SK-N-SH treated with all-trans-retinoic acid at 6 μM for 48 hours (cell line): Measurements from ENCODE around the gene PRR5L.

Experiments
- BACH2 ChIP-seq: fragments of 250-450 bp; sonication (Bioruptor Pico); IDR thresholded peaks from 2 replicates; pipeline ENCODE4 v1.9.0; 2021; ENCODE audit warnings: mild to moderate bottlenecking, borderline replicate concordance
- CREB5 ChIP-seq: fragments of 250-450 bp; sonication (Bioruptor Pico); IDR thresholded peaks from 2 replicates; pipeline ENCODE4 v1.5.1; 2020; ENCODE audit warnings: low read depth, mild to moderate bottlenecking, moderate library complexity
- ESRRG ChIP-seq: fragments of 250-450 bp; sonication (Bioruptor Pico); IDR thresholded peaks from 2 replicates; pipeline ENCODE4 v1.6.1; 2021; ENCODE audit warnings: mild to moderate bottlenecking
- ISL1 ChIP-seq: fragments of 250-450 bp; sonication (Bioruptor Pico); IDR thresholded peaks from 2 replicates; pipeline ENCODE4 v2.1.2; 2022; ENCODE audit warnings: mild to moderate bottlenecking, moderate library complexity
- OSR1 ChIP-seq: fragments of 250-450 bp; sonication (Bioruptor Pico); IDR thresholded peaks from 2 replicates; pipeline ENCODE4 v1.8.0; 2022; ENCODE audit warnings: moderate library complexity, mild to moderate bottlenecking, inconsistent platforms
- PATZ1 ChIP-seq: fragments of 250-450 bp; sonication (Bioruptor Pico); IDR thresholded peaks from 2 replicates; pipeline ENCODE4 v1.8.0; 2020; ENCODE audit warnings: mild to moderate bottlenecking, moderate library complexity, borderline replicate concordance
- RARB ChIP-seq: fragments of 250-450 bp; sonication (Bioruptor Pico); IDR thresholded peaks from 2 replicates; pipeline ENCODE4 v1.8.0; 2021; ENCODE audit warnings: mild to moderate bottlenecking, moderate library complexity
- TCF4 ChIP-seq: fragments of 250-450 bp; sonication (Bioruptor Pico); IDR thresholded peaks from 2 replicates; pipeline ENCODE4 v1.8.0; 2021; ENCODE audit warnings: mild to moderate bottlenecking, moderate library complexity, borderline replicate concordance
- TSHZ2 ChIP-seq: fragments of 250-450 bp; sonication (Bioruptor Pico); IDR thresholded peaks from 2 replicates; pipeline ENCODE4 v1.5.0; 2020; ENCODE audit warnings: mild to moderate bottlenecking, moderate library complexity
- ZFP3 ChIP-seq: fragments of 250-450 bp; sonication (Bioruptor Pico); IDR thresholded peaks from 2 replicates; pipeline ENCODE4 v1.5.0; 2020; ENCODE audit warnings: mild to moderate bottlenecking, moderate library complexity
- ZFP30 ChIP-seq: fragments of 450-650 bp; formaldehyde crosslinking; IDR thresholded peaks from 2 replicates; pipeline ENCODE4 v1.5.0; 2022; ENCODE audit warnings: mild to moderate bottlenecking, moderate library complexity
- ZNF70 ChIP-seq: fragments of 450-650 bp; formaldehyde crosslinking; IDR thresholded peaks from 2 replicates; pipeline ENCODE4 v1.5.0; 2020; ENCODE audit warnings: mild to moderate bottlenecking, moderate library complexity
- ZNF8 ChIP-seq: fragments of 450-650 bp; formaldehyde crosslinking; IDR thresholded peaks from 2 replicates; pipeline ENCODE4 v1.5.0; 2020; ENCODE audit warnings: mild to moderate bottlenecking, moderate library complexity

DNA sequence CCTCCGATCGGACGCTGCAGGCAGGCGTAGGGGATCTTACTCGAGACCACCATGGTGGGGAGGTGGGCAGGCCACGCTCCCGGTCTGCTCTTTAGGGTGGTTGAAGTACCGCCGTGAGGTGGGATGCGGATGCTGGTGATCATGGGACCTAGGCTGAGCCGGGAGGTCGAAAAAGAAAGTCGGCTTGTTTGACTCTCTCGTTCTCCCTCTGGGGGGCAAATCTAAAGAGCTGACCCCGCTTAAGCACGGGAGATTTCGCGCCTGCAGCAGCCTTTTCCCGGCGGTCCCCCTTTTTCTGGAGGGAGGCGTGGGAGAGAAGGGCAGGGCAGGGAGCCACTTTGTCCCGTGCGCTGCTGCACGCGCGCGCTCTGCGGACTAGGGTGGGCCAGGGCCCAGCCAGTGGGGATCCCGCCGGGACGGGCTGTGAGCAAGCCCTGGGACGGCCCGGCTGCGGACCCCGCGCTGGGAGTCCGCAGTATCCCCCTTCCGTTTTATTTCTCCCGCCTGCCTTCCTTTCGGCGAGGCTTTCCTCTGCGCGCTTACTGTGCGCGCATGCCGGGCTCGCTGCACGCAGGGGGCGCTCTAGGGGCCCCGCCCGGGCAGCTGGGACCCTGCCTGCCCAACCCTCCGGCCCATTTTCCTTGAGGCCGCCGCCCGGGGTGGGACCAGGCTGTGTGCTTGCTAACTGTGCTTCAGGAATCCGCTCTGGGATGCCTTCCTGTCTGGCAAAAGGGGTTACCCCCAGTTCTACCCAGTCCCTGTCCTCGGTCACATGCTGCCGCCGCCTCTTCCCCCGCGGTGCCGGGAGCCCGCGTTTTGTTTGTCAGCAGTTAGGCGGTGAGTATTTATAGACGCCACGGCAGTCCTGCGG, 81.0 kb downstream of the PRR5L start:
- TF ChIP-seq ZFP3 (no peak), CREB5 (CRISPR knock-in tag) (no peak), ZNF8 (no peak), ZFP30 (CRISPR knock-in tag) (no peak), TSHZ2 (CRISPR knock-in tag) (no peak), PATZ1 (CRISPR knock-in tag) (no peak), OSR1 (no peak), RARB (no peak), TCF4 (CRISPR knock-in tag) (no peak), ISL1 (CRISPR knock-in tag) (no peak), ESRRG (CRISPR knock-in tag) (no peak), ZNF70 (CRISPR knock-in tag) (no peak), BACH2 (CRISPR knock-in tag) (no peak)
